ENCODE results near the gene PRKAG1.

- no peak for TF ChIP-seq CTCF (IDR thresholded peaks at IDR 0.05; ENCODE audit: insufficient read depth, low read depth, low read length)
- no peak for TF ChIP-seq EZH2 (IDR thresholded peaks at IDR 0.05; ENCODE audit: insufficient read depth, low read length)
Observed at GRCh38 chr12:48961801-48962200, 56.8 kb downstream of the PRKAG1 start.

Measured in astrocyte (in vitro differentiated cells and primary cell).